Measurements from ENCODE around the gene DCAF5. TPM values are rescaled to one million over a fixed set of nuclear protein-coding genes. Genes with fewer than 3 reads are reported as not detected.

DCAF5 gene
- total RNA-seq, 4 donors from 2014 or later: 25.1 to 70.3 (median 42.7) TPM

DNA sequence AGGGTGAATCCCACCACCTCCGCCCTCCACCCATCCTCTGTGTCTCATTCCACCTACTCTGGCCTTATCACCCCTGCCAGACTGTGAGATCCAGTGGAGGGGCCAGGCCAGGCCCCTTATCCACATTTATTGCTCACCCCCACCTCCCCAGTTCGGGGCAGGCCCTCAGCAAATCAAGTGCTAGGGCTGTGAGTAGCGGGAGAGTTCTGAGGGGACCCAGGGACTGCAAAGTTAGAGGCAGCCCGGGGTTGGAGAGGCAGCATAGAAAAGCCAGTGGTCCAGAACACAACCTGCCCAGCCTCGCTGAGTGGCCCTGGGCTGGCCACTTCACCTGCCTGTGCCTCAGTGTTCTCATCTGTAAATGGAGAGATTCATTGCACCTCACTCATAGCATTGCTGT, 146.6 kb downstream of the DCAF5 start:
- Histone ChIP-seq H3K27me3 (no peaks in the 10 kb centered on the region), H3K9me3 (no peaks in the 10 kb centered on the region), H3K36me3 (no peaks in the 10 kb centered on the region), H3K4me3 (no peak overlapping the region), H3K27ac (peak overlapping the region in 1 of 4 donors; percentile 61), H3K4me1 (peaks cover 0 to 27% (median 11%) of the 10 kb centered on the region in 4 donors)
- in situ Hi-C loops (cut with MboI; ENCODE audit: low pct_ligation_motif_present in 1 of 4, low pct_unique_long_range_greater_than_20kb in 1 of 4, low sequenced_read_pairs in 3 of 4): no loop called here
- DNase-seq: no peak
- TF ChIP-seq POLR2A (IDR thresholded peaks at IDR 0.05) (no peak), POLR2AphosphoS5 (IDR thresholded peaks at IDR 0.05) (no peak), EP300 (IDR thresholded peaks at IDR 0.05; ENCODE audit: low read depth) (no peak)
- TF ChIP-seq, protein P1, sequence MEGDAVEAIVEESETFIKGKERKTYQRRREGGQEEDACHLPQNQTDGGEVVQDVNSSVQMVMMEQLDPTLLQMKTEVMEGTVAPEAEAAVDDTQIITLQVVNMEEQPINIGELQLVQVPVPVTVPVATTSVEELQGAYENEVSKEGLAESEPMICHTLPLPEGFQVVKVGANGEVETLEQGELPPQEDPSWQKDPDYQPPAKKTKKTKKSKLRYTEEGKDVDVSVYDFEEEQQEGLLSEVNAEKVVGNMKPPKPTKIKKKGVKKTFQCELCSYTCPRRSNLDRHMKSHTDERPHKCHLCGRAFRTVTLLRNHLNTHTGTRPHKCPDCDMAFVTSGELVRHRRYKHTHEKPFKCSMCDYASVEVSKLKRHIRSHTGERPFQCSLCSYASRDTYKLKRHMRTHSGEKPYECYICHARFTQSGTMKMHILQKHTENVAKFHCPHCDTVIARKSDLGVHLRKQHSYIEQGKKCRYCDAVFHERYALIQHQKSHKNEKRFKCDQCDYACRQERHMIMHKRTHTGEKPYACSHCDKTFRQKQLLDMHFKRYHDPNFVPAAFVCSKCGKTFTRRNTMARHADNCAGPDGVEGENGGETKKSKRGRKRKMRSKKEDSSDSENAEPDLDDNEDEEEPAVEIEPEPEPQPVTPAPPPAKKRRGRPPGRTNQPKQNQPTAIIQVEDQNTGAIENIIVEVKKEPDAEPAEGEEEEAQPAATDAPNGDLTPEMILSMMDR (IDR thresholded peaks at IDR 0.05): no peak
- intact Hi-C loops (cut with DNase I; ENCODE audit: low total_unique reads): no loop called here
- WGBS, 2 donors (ENCODE audit: low coverage in 1 of 2): 96% methylated on average over 5 of the region's 5 CpGs; no CpG with 5 or more reads in 1 of the 2 donors

DNA sequence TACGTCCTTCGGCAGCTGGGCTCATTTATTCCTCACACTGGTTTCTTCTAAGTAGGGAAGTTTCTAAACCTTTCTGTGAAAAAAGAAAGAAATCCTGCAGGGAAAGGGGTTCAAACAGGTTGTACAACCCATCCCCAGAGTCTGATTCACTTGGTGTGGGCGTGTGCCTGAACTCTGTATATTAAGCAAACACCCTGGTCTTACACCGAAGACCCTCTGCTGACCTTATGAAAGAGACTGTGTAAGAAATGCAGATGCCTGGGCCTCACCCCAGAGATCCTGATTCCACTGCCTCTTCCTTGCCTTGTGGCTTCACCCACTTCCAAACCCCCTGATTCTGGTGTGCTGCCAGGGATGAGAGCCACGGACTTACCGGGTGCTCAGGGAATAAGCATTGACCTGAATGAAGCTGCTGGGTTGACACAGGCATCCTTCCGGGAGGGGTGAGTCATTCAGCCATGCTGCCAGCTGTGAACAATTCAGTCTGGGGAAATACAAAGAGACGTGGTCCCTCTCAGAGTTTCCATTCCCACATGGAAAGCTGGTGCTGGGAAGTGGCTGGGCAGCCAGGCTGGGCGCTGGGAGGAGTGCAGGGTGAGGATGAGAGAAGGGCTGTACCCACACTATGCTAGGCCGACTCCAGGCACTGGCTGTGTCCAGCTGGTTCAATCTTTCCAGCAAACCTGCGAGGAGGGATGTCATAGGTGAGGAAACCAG, 147.3 kb downstream of the DCAF5 start:
- intact Hi-C loops (cut with DNase I; ENCODE audit: low total_unique reads) (no loop called here), in situ Hi-C loops (cut with MboI; ENCODE audit: low pct_ligation_motif_present in 1 of 4, low pct_unique_long_range_greater_than_20kb in 1 of 4, low sequenced_read_pairs in 3 of 4) (no loop called here)
- Histone ChIP-seq H3K27me3 (no peaks in the 10 kb centered on the region), H3K4me1 (peaks cover 0 to 23% (median 11%) of the 10 kb centered on the region in 4 donors), H3K27ac (peak overlapping the region in 1 of 4 donors; percentile 61), H3K9me3 (no peaks in the 10 kb centered on the region), H3K36me3 (no peaks in the 10 kb centered on the region), H3K4me3 (no peak overlapping the region)
- 52 to 71% methylated on average over 4 to 11 of the region's 11 CpGs for WGBS, 2 donors (ENCODE audit: low coverage in 1 of 2)
- DNase-seq: peak; percentile 51
- TF ChIP-seq POLR2AphosphoS5 (IDR thresholded peaks at IDR 0.05): peak; percentile 58 to 81 (median 59)
- peak; percentile 16 for TF ChIP-seq EP300 (IDR thresholded peaks at IDR 0.05; ENCODE audit: low read depth)
- TF ChIP-seq, protein P1 (IDR thresholded peaks at IDR 0.05): no peak
- TF ChIP-seq POLR2A (IDR thresholded peaks at IDR 0.05): no peak

DNA sequence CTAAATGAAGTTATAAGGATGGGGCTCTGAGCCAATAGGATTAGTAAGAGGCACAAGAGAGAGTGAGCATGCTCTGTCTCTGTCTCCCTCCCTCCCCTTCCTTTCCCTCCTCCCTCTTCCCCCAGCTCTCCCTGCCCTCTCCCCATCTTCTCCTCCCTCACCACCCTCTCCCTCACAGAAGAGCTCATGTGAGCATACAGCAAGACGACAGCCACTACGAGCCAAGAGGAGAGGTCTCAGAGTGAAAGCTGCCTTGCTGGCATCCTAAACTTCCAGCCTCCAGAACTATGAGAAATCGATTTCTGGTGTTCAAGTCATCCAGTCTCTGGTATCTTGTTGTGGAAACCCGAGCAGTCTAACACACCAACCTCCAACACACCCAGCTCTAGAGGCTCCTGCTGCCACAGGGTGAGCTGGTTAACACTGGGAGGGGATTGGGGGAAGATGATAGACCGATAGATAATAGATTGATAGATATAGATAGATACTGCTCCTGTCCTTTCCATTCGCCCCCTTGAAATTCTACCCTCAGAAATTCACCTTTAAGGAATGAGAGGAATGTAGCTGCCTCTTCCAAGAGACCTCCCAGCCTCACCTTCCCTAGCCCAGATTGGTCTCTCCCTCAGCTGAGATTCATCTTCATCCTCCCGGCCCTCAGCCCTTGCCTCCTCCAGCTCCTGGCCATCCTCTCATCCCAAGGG, 148.0 kb downstream of the DCAF5 start:
- TF ChIP-seq POLR2A (IDR thresholded peaks at IDR 0.05): no peak
- intact Hi-C loops (cut with DNase I; ENCODE audit: low total_unique reads) (no loop called here), in situ Hi-C loops (cut with MboI; ENCODE audit: low pct_ligation_motif_present in 1 of 4, low pct_unique_long_range_greater_than_20kb in 1 of 4, low sequenced_read_pairs in 3 of 4) (no loop called here)
- peak overlapping the region in 1 of 4 donors; percentile 61 for H3K27ac ChIP-seq
- H3K9me3 ChIP-seq: no peaks in the 10 kb centered on the region
- no peaks in the 10 kb centered on the region for H3K27me3 ChIP-seq
- 67% methylated on average over 7 of the region's 7 CpGs; no CpG with 5 or more reads in 1 of the 2 donors for WGBS, 2 donors (ENCODE audit: low coverage in 1 of 2)
- no peaks in the 10 kb centered on the region for H3K36me3 ChIP-seq
- H3K4me3 ChIP-seq: no peak overlapping the region
- H3K4me1 ChIP-seq: peaks cover 0 to 17% (median 8%) of the 10 kb centered on the region in 4 donors
- DNase-seq: no peak

DNA sequence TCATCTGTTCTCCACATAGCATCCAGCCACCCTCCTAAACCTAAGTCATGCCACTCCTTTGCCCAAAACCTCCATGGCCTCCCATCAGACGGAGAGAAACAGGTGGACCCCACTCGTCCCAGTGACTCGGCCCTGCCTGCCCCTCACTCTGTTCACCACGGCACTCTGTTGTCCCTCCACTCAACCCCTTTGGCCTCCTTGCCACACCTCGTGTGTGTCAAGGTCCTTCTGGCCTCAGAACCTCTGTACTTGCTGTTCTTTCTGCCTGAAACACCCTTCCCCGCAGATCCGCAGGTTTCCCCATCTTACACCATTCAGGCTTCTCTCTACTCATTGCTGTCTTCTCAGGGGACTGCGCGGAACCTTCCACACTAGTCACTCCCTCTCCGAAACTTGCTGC, 149.3 kb downstream of the DCAF5 start:
- Histone ChIP-seq H3K4me1 (peaks cover 0 to 16% (median 7%) of the 10 kb centered on the region in 4 donors), H3K36me3 (no peaks in the 10 kb centered on the region), H3K4me3 (no peak overlapping the region), H3K27ac (no peak overlapping the region), H3K9me3 (no peaks in the 10 kb centered on the region), H3K27me3 (no peaks in the 10 kb centered on the region)
- 81 to 91% methylated on average over 9 to 10 of the region's 10 CpGs for WGBS, 2 donors (ENCODE audit: low coverage in 1 of 2)
- intact Hi-C loops (cut with DNase I; ENCODE audit: low total_unique reads) (no loop called here), in situ Hi-C loops (cut with MboI; ENCODE audit: low pct_ligation_motif_present in 1 of 4, low pct_unique_long_range_greater_than_20kb in 1 of 4, low sequenced_read_pairs in 3 of 4) (no loop called here)
- TF ChIP-seq, protein P1 (IDR thresholded peaks at IDR 0.05): no peak
- TF ChIP-seq POLR2AphosphoS5 (IDR thresholded peaks at IDR 0.05) (no peak), EP300 (IDR thresholded peaks at IDR 0.05; ENCODE audit: low read depth) (no peak), POLR2A (IDR thresholded peaks at IDR 0.05) (no peak)
- DNase-seq: no peak

Data from transverse colon (tissue), 4 donors.